Astrocyte (in vitro differentiated cells and primary cell): ENCODE results near the gene STXBP3.

Experiments
- CTCF ChIP-seq: IDR thresholded peaks from 2 replicates; pipeline ENCODE4 v1.5.1; 2011; ENCODE audit warnings: low read depth, mild to moderate bottlenecking, inconsistent platforms, low read length, moderate library complexity; ENCODE audit not compliant: insufficient read depth
- EZH2 ChIP-seq: IDR thresholded peaks from 2 replicates; pipeline ENCODE4 v1.6.1; 2012; ENCODE audit warnings: mild to moderate bottlenecking, low read length, inconsistent platforms; ENCODE audit not compliant: insufficient read depth

GRCh38 chr1:108785264-108785663, 38.8 kb downstream of the STXBP3 start:
- TF ChIP-seq CTCF (no peak), EZH2 (no peak)
